SK-N-MC (cell line): Measurements from ENCODE around the gene KRT2.

Experiments
- EZH2 ChIP-seq: fragments of 200-600 bp; sonication (generic); IDR thresholded peaks from one replicate; pipeline ENCODE4 v1.6.1; 2017; ENCODE audit warnings: antibody characterized with exemption
- POLR2AphosphoS5 ChIP-seq: IDR thresholded peaks from 2 replicates; pipeline ENCODE4 v1.6.1; 2012; ENCODE audit warnings: mild to moderate bottlenecking, low read depth, low read length, borderline replicate concordance

DNA sequence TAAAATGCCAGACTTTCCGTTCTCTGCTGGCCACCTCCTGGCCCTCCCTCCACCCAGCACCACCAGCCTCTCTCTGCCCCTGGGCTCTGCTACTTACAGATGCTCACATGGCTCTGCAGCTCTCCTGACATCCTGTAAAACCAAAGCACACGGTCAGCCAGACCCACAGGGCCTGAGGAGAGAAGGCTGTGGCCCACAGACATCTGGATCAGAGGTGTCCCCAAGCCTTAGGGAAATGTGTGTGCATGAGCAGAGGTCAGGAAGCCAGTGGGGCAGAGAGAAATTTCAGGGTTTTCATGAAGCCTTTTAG, 39.8 kb upstream of the KRT2 start:
- TF ChIP-seq POLR2AphosphoS5 (no peak), EZH2 (no peak)
